ENCODE measurements around the gene GGA1.

GGA1 gene

GRCh38 chr22:37633625-37634416 lies 25.2 kb downstream of the GGA1 start:
- no peak for DNase-seq (ENCODE audit: low spot score)

GRCh38 chr22:37634417-37634924 lies 25.8 kb downstream of the GGA1 start:
- peaks cover 2% of the 10 kb centered on the region for H3K4me1 ChIP-seq (ENCODE audit: insufficient read depth, poor library complexity, severe bottlenecking)
- DNase-seq (ENCODE audit: low spot score): no peak
- H3K27ac ChIP-seq (ENCODE audit: poor library complexity, severe bottlenecking): no peak overlapping the region
- no peak overlapping the region for H3K4me3 ChIP-seq (ENCODE audit: severe bottlenecking)
- H3K27me3 ChIP-seq (ENCODE audit: insufficient read depth, poor library complexity, severe bottlenecking): no peaks in the 10 kb centered on the region
- peak; percentile 25; the same call in 2 of the 3 replicates for ATAC-seq (ENCODE audit: low read depth)
- TF ChIP-seq CTCF (IDR thresholded peaks at IDR 0.05; ENCODE audit: poor library complexity, severe bottlenecking): peak; percentile 41
- H3K9me3 ChIP-seq (ENCODE audit: severe bottlenecking): no peaks in the 10 kb centered on the region
- no peaks in the 10 kb centered on the region for H3K36me3 ChIP-seq (ENCODE audit: low read depth)

More at GRCh38 chr22:37633625-37634416, 25.2 kb downstream of the GGA1 start:
- no peak for ATAC-seq (ENCODE audit: low read depth)
- Histone ChIP-seq H3K9me3 (ENCODE audit: severe bottlenecking) (no peaks in the 10 kb centered on the region), H3K27ac (ENCODE audit: poor library complexity, severe bottlenecking) (no peak overlapping the region), H3K27me3 (ENCODE audit: insufficient read depth, poor library complexity, severe bottlenecking) (no peaks in the 10 kb centered on the region), H3K36me3 (ENCODE audit: low read depth) (no peaks in the 10 kb centered on the region), H3K4me3 (ENCODE audit: severe bottlenecking) (no peak overlapping the region), H3K4me1 (ENCODE audit: insufficient read depth, poor library complexity, severe bottlenecking) (no peaks in the 10 kb centered on the region)
- TF ChIP-seq CTCF (IDR thresholded peaks at IDR 0.05; ENCODE audit: poor library complexity, severe bottlenecking): no peak

- no peak for ATAC-seq (ENCODE audit: low read depth)
- Histone ChIP-seq H3K27me3 (ENCODE audit: insufficient read depth, poor library complexity, severe bottlenecking) (no peaks in the 10 kb centered on the region), H3K9me3 (ENCODE audit: severe bottlenecking) (no peaks in the 10 kb centered on the region), H3K4me3 (ENCODE audit: severe bottlenecking) (no peak overlapping the region), H3K36me3 (ENCODE audit: low read depth) (no peaks in the 10 kb centered on the region), H3K4me1 (ENCODE audit: insufficient read depth, poor library complexity, severe bottlenecking) (peaks cover 2% of the 10 kb centered on the region), H3K27ac (ENCODE audit: poor library complexity, severe bottlenecking) (no peak overlapping the region)
- no peak for TF ChIP-seq CTCF (IDR thresholded peaks at IDR 0.05; ENCODE audit: poor library complexity, severe bottlenecking)
- no peak for DNase-seq (ENCODE audit: low spot score)
Observed at GRCh38 chr22:37635157-37635556, 26.5 kb downstream of the GGA1 start.

GRCh38 chr22:37636186-37636948 lies 27.7 kb downstream of the GGA1 start:
- Histone ChIP-seq H3K9me3 (ENCODE audit: severe bottlenecking) (no peaks in the 10 kb centered on the region), H3K27me3 (ENCODE audit: insufficient read depth, poor library complexity, severe bottlenecking) (no peaks in the 10 kb centered on the region), H3K4me3 (ENCODE audit: severe bottlenecking) (no peak overlapping the region), H3K4me1 (ENCODE audit: insufficient read depth, poor library complexity, severe bottlenecking) (peaks cover 5% of the 10 kb centered on the region), H3K36me3 (ENCODE audit: low read depth) (peaks cover 3% of the 10 kb centered on the region), H3K27ac (ENCODE audit: poor library complexity, severe bottlenecking) (no peak overlapping the region)
- DNase-seq (ENCODE audit: low spot score) (no peak), ATAC-seq (ENCODE audit: low read depth) (no peak)
- TF ChIP-seq CTCF (IDR thresholded peaks at IDR 0.05; ENCODE audit: poor library complexity, severe bottlenecking): peak; percentile 21
